ENCODE results near the gene FKBP5.
"Not testable (repeated sequence)": the region's sequence is repeated elsewhere in the genome, so short reads cannot be mapped to it uniquely, and the experiment has no call there.

Gene FKBP5

DNA sequence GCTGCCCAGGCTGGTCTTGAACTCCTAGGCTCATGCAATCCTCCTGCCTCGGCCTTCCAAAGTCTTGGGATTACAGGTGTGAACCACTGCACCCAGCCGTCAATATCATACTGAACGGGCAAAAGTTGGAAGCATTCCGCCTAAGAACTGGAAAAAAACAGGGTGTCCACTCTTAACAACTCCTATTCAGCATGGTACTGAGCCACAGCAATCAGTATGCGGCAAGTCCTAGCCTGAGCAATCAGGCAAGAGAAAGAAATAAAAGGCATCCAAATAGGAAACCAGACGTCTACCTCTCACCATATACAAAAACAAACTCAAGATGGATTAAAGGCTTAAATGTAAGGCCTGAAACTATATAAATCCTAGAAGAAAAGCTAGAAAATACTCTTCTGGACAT, 83.1 kb downstream of the FKBP5 start:
- no peak for DNase-seq

- DNase-seq = no peak
Observed at GRCh38 chr6:35603326-35604202, 85.2 kb downstream of the FKBP5 start.

DNA sequence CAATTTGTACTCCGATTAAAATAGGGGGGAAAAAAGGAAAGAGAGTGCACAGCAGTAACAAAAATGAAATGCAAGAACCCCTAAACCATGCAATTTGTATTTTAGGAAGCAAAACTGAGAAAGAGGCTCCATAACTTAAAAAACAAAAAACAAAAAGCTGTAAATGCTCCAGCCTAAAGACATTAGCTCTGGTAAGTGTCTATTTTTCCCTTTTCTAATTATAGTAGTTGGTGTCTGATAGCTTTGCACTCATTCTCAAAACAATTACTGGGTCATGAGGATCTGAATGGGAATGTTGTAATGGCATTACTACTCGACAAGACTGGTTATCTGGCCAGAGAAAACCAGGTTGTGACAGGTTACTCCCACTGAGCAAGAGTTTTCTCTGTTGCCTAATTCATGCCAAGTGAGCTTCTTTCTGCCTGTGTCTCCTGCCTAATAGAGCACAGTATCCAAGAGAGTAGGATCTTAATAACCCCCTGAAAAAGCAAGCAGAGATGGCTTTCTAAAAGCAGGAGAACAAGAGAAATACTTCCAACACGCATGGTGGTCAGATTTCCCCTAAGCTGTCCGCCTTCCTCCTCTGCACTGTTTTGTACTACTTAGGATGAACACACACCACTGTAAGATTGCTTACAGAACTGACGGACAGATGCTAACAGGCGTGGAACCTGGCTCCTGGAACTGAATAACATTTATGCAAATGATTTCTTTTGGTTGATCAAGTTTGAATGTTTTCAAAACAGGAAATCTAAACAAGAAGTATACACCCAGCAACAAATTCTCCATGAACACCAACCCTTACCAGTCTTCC, 86.4 kb downstream of the FKBP5 start:
- DNase-seq = no peak

DNA sequence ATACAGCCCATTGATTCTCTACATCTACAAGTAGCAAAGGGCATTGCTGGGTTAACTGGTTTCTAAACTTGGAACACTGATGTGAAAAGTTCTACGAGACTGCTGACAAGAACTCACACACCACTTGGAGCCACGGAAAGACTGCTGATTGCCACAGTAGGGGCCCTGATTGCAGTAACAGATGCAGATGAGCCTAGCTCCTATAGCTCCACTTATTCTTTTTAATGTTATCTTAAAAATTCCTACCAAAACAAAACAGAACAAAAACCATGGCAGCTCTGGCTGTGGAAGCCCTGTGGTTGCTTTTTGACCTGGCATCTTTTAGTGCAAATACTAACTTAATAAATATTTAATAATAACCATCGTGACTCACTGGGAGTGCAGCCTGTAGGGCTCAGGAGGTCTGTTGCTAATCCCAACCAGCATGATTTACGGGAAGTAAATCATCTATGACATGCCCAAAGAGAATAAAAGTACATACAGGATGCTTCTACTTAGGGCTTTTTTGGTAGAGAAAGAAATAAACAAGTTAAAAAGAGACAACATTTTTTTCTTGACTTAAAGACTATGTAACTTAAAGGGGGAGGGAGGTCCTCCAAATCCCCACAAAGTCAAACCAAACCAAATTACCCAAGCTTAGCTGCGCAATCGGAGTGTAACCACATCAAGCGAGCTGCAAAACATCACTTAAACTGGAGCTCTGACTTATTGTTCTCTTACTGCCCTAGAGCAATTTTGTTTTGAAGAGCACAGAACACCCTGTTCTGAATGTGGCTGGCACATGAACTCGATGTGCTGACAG, 87.2 kb downstream of the FKBP5 start:
- DNase-seq = peak; percentile 53

DNA sequence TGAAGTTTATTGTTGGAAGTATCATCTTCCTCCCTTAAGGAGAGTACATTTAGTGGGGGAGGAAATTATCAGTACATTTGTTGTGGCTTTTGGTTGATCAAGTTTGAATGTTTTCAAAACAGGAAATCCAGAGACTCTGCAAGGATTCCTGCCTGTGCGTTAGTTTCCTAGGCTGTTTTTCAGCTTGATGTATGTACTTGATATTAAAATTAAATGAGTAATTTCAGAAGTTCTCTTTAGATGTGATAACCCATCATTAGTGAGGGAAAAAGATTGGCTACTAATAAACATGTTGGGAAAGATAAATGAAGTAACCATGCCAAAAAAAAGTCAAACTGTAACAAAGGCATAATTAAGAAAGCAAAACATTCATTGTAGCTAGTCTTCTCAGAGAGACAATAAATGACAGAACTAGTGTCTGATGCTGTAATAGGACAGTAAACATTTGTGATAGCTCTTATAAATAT, 88.0 kb downstream of the FKBP5 start:
- no peak for DNase-seq

GRCh38 chr6:35599761-35600658, 88.7 kb downstream of the FKBP5 start:
- DNase-seq = no peak

DNA sequence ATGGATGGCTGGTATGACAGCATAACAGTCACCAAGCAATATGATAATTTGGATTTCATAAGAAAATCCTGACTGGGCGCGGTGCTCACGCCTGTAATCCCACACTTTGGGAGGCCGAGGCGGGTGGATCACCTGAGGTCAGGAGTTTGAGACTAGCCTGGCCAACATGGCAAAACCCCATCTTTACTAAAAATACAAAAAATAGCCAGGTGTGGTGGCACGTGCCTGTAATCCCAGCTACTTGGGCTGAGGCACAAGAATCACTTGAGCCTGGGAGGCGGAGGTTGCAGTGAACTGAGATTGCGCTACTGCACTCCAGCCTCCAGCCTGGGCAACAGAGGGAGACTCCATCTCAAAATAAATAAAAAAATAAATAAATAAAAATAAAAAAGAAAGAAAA, 90.1 kb downstream of the FKBP5 start:
- not testable (repeated sequence) for DNase-seq

DNA sequence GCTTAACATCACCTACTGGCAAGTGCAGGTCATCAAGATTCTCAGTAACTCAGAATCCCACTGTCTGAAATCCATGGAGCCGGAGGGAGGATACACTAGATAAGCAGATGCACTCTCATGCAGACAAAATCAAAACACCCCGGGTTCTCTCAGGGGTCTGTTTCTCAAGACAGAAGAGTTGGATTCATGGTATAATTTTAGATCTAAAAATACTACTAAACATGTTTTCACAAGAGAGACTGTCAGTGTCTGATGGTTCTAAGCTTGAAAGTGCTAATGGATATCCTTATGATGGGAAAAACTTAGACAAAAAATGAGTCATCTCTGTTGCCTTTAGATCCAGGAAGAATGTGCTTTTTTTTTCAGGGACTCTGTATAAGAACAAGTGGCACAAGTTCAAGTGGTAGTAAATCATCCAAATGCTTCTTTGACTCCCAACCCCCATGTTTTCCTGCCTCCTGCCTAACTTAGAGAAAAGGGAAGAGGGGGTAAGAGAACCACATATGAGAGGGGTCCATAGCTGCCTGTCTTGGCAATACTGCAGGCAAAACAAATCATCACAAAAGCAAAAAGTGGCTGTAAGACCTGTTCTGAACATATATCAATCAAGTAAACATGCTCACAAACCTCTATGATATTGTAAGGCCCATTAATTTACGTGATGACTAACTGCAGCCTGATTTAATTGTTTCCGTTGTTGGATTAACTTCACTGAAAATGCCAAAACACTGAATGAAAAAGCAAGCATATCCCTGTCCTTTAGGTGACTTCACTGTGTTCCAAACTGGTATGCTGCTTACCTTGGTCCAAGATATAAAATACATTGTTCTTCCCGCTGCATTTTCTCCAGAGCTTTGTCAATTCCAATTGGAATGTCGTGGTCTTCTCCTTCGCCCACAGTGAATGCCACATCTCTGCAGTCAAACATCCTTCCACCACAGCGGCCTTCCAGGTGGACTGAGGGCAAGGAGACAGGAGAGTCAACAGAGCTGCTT, 92.0 kb downstream of the FKBP5 start:
- no peak for DNase-seq

DNA sequence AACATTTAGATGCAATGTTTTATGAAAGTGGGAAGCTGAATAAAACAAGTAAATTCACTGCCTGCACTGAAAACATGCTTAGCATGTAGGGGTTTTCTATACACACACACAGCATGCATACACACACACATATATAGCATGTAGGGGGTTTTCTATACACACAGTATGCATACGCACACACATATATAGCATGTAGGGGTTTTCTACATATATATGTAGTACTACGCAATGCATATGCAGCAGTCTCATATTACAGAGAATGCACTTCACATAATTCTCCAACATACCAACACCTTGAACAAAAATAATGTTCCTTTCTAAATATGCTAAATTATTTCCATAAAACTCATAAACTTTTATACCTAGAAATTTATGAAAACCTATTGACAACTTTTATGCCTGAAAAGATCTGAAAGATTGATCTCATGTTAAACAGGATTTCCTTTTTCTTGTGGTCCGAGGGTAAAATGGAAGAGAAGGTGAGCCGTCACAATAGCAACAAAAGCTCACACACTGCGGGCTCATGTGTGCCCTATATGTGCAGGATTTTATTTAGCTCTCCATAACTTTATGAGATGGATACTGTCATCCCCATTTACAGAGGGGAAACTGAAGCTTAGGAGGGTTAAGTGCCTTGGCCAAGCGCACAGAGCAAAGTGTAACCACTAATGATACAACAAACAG, 94.1 kb downstream of the FKBP5 start:
- no peak for DNase-seq

- no peak for DNase-seq
Observed at GRCh38 chr6:35592178-35592577, 96.5 kb downstream of the FKBP5 start.

- DNase-seq = no peak
Observed at GRCh38 chr6:35590622-35591066, 98.1 kb downstream of the FKBP5 start.

DNA sequence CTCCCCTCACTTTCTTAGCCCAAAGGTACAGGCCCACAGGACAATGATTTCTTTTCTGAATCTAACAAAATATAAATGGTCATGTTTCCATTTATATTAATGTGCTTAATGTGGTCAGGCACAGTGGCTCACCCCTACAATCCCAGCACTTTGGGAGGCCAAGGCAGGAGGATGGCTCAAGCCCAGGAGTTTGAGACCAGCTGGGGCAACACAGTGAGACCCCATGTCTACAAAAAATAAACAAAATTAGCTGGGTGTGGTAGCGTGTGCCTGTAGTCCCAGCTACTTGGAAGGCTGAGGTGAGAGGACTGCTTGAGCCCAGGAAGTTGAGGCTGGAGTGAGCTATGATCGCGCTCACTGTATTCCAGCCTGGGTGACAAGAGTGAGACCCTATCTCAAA, 98.8 kb downstream of the FKBP5 start:
- DNase-seq = no peak

DNA sequence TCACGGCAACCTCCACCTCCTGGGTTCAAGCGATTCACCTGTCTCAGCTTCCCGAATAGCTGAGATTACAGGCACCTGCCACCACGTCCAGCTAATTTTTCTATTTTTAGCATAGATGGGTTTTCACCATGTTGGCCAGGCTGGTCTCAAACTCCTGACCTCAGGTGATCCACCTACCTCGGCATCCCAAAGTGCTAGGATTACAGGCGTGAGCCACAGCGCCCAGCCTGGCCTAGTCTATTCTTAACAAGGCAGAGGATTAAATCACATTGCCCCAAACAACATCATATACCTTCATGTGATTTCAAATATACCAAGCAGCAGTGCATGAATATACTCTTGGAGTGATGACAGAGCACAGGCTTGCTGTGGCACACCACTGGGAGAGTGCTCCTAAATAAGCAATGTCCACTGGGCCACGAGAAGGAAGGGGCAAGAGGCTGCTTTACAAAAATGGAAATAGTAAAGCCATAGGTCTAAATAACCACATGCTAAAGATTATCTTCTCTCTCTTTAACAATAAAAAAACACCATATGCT, 99.4 kb downstream of the FKBP5 start:
- no peak for DNase-seq

DNA sequence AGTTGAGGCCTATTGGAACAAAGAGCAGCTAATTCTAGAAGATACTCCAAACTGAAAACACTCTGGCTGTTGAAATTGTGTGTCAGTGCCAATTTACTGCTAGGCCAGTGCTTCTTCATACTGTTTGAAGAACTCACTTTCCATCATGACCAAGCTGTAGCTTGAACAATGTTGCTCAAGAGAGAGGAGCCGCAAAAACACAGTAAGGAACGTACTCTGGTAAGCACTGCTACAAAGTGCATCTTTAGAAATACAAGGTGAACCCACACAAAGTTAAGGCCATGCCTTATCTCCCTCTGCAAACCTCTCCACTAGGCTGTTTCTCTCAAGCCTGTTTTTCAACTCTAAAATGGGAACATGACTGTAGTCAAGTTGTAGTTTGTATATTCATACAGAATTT, 101.5 kb downstream of the FKBP5 start:
- DNase-seq = no peak

- DNase-seq = no peak
Observed at GRCh38 chr6:35586542-35586941, 102.2 kb downstream of the FKBP5 start.

DNA sequence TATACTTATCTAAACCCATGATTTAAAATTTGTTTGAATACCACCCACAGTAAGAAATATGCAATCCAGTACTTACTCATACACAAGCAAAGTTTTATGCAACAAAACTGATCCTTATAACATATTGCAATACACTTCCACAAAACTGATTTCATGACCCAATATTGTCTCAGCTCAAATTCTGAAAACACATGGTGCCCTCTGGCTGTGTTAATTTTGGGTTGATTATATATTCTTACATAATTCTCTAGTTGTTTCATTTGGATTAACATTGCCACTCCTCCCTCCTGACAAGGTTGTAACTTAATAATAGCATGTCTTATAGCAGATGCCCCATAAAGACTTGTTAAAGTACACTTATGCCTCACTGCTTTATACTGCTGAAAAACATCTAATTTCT, 103.1 kb downstream of the FKBP5 start:
- DNase-seq = no peak

DNA sequence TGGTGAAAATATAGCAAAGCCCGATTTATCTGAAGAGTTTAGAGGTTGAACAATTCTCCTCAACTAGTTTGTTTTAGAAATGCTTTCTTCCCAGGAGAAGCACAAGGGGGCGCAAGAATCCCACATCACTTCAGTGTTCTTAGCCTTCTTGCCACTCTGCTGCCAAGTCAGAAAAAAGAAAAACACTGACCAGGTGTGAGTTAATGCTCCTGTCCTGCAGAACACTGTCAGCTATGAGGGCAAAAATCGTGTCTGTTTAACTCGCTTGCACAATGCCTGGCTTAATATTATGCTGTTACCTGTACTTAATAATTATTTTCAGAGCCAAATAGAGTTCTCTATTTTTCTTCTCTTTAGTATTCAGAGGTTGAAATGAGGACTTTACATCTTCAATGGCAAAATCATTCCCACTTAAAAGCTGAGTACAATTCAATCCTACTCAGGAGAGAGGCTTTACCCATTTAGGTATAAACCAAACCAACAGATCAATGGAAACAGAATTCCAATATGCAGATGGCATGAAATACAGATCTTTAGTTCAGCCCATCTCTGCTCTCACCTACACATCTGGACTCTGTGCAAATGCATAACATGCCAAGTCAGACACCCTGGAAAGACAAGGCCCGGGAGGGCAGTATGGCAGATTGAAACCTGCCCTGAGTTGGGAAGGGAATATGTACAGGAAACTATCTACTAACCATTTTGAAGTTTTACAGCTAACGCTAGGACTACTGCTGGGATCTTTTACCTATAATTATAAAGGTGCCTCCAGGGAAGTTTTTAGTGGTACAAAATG, 104.6 kb downstream of the FKBP5 start:
- DNase-seq = peak; percentile 67

- no peak for DNase-seq
Observed at GRCh38 chr6:35582315-35582714, 106.4 kb downstream of the FKBP5 start.

DNA sequence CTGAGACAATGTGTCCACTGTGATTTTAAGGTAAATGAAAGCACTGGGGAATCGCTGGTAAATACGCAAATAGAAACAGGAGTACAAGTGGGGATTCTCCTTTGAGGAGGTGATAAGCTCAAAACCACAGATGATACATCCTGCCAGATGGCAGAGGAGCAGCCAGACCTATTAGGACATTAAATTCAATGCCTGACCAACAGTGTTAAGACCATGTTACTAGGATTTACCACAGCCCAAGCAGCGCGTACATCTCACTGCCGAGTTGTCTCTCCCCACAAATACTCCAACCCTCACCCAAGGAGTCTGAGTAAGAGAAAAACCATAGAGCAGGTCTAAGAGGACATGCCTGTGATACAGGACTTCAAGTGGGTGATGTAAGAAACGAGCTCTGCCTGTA, 107.1 kb downstream of the FKBP5 start:
- no peak for DNase-seq
